H1 (cell line): ENCODE data around the gene ZNF2.

Source experiments
- CTCF ChIP-seq, 3 experiments: IDR thresholded peaks; 1 replicate in 2 of 3; 2 replicates in 1 of 3; pipeline versions ENCODE4 v1.5.1 to v1.6.1; 2011; ENCODE audit warnings: low read length in 3 of 3, mild to moderate bottlenecking in 3 of 3, inconsistent platforms in 2 of 3, low read depth in 1 of 3, moderate library complexity in 1 of 3; ENCODE audit not compliant: insufficient read depth in 1 of 3; ENCODE audit errors: control extremely low read depth in 1 of 3
- RFX5 ChIP-seq: IDR thresholded peaks from 2 replicates; pipeline ENCODE4 v1.6.1; 2011; ENCODE audit warnings: low read depth, low read length, improper control_type of control experiment, borderline replicate concordance
- USF2 ChIP-seq: IDR thresholded peaks from 2 replicates; pipeline ENCODE4 v1.6.1; 2011; ENCODE audit warnings: low read length, improper control_type of control experiment

- TF ChIP-seq CTCF (IDR thresholded peaks at IDR 0.05; ENCODE audit: control extremely low read depth in 1 of 3, insufficient read depth in 1 of 3, low read depth in 1 of 3, low read length in 3 of 3), result no peak
- no peak for TF ChIP-seq RFX5
- TF ChIP-seq USF2, result no peak
Measured at GRCh38 chr2:95166065-95166763, 605 bp downstream of the ZNF2 start.
